HepG2 (cell line): ENCODE results near the gene SH2D3A. TPM values are rescaled to one million over a fixed set of nuclear protein-coding genes. Genes with fewer than 3 reads are reported as not detected.

Experiments
- HNRNPL ChIP-seq: fragments of 200-400 bp; formaldehyde crosslinking; IDR thresholded peaks from 2 replicates; pipeline ENCODE4 v1.6.1; 2017; ENCODE audit warnings: mild to moderate bottlenecking, low read depth, low read length
- KMT2B ChIP-seq: IDR thresholded peaks from 2 replicates; pipeline ENCODE4 v1.6.1; 2016; ENCODE audit warnings: missing genetic modification reagents, missing compliant biosample characterization
- MAFK ChIP-seq, 2 experiments: IDR thresholded peaks in 1 of 2; conservative IDR thresholded peaks in 1 of 2; 2 replicates each; pipeline ENCODE4 v1.6.1; 2011; ENCODE audit warnings: improper control_type of control experiment in 2 of 2, low read length in 2 of 2
- SKI ChIP-seq: fragments of 450-650 bp; IDR thresholded peaks from one replicate; pipeline ENCODE4 v1.6.1; 2018; ENCODE audit warnings: mild to moderate bottlenecking; ENCODE audit not compliant: partially characterized antibody
- SRY ChIP-seq: sonication (generic); formaldehyde crosslinking; IDR thresholded peaks from 2 replicates; pipeline ENCODE4 v1.8.0; 2022; ENCODE audit warnings: mild to moderate bottlenecking, missing genetic modification reagents
- ZNF484 ChIP-seq: sonication (generic); formaldehyde crosslinking; IDR thresholded peaks from 2 replicates; pipeline ENCODE4 v1.5.1; 2020; ENCODE audit warnings: mild to moderate bottlenecking, low read depth, missing genetic modification reagents, borderline replicate concordance
- ZNF672 ChIP-seq: sonication (generic); formaldehyde crosslinking; IDR thresholded peaks from 2 replicates; pipeline ENCODE4 v1.8.1; 2022; ENCODE audit warnings: missing genetic modification reagents
- ZNF784 ChIP-seq: sonication (generic); formaldehyde crosslinking; IDR thresholded peaks from 2 replicates; pipeline ENCODE4 v1.5.1; 2020; ENCODE audit warnings: missing genetic modification reagents, mild to moderate bottlenecking, borderline replicate concordance
- ZNF790 ChIP-seq: sonication (generic); formaldehyde crosslinking; IDR thresholded peaks from 2 replicates; pipeline ENCODE4 v1.8.0; 2022; ENCODE audit warnings: missing genetic modification reagents, mild to moderate bottlenecking, borderline replicate concordance
- ZNF839 ChIP-seq: sonication (generic); formaldehyde crosslinking; IDR thresholded peaks from 2 replicates; pipeline ENCODE4 v1.4.0; 2020; ENCODE audit warnings: missing genetic modification reagents, mild to moderate bottlenecking, borderline replicate concordance
- polyA plus RNA-seq, 8 experiments: library from polyadenylated mRNA; depleted of rRNA in 3 of 8; stranded (reverse) in 7 of 8; unstranded in 1 of 8; fragments of >200 nt; fragmentation: Illumina TruSeq in 4 of 8; extraction: Trizol in 4 of 8; gene quantifications; 2 replicates each; pipeline versions ENCODE4 v1.2.1 to v1.2.3, GENCODE V29; 2011 to 2016; ENCODE audit warnings: low read depth in 4 of 8, missing spikeins in 1 of 8, mixed read lengths in 1 of 8; ENCODE audit not compliant: insufficient read depth in 1 of 8
- total RNA-seq, 5 experiments: library from RNA; depleted of rRNA; stranded (reverse); fragments of >200 nt; fragmentation: Illumina TruSeq; extraction: Trizol; gene quantifications; 2 replicates each; pipeline ENCODE4 v1.2.3, GENCODE V29; 2016; ENCODE audit warnings: low read depth in 1 of 5
- TF ChIP-seq, protein P1 (sequence below): sonication (generic); formaldehyde crosslinking; conservative IDR thresholded peaks from 2 replicates; pipeline ENCODE4 v1.4.0; 2020; ENCODE audit warnings: mild to moderate bottlenecking, missing genetic modification reagents, moderate library complexity
- TF ChIP-seq, protein P2 (sequence below), 2 experiments: fragments of 450-650 bp in 1 of 2; sonication (generic) in 1 of 2; formaldehyde crosslinking in 1 of 2; IDR thresholded peaks; 2 replicates each; pipeline versions ENCODE4 v1.6.1 to v1.8.0; 2016 to 2022; ENCODE audit warnings: antibody characterized with exemption in 1 of 2, mild to moderate bottlenecking in 1 of 2, missing genetic modification reagents in 1 of 2

The SH2D3A gene
- total and polyA plus RNA-seq, 2 of the 13 experiments (the other 11 are each of a cell fraction or from before 2014, with no cell fraction given) = 1.0 to 2.2 TPM

- no peak for TF ChIP-seq ZNF839
- TF ChIP-seq MAFK (conservative IDR thresholded peaks at IDR 0.05 in 1 of 2, IDR thresholded peaks at IDR 0.05 in 1 of 2; ENCODE audit: low read length in 2 of 2) = no peak
- TF ChIP-seq SRY (CRISPR knock-in tag) = no peak; the same call in none of the 2 replicates
- TF ChIP-seq, protein P1, sequence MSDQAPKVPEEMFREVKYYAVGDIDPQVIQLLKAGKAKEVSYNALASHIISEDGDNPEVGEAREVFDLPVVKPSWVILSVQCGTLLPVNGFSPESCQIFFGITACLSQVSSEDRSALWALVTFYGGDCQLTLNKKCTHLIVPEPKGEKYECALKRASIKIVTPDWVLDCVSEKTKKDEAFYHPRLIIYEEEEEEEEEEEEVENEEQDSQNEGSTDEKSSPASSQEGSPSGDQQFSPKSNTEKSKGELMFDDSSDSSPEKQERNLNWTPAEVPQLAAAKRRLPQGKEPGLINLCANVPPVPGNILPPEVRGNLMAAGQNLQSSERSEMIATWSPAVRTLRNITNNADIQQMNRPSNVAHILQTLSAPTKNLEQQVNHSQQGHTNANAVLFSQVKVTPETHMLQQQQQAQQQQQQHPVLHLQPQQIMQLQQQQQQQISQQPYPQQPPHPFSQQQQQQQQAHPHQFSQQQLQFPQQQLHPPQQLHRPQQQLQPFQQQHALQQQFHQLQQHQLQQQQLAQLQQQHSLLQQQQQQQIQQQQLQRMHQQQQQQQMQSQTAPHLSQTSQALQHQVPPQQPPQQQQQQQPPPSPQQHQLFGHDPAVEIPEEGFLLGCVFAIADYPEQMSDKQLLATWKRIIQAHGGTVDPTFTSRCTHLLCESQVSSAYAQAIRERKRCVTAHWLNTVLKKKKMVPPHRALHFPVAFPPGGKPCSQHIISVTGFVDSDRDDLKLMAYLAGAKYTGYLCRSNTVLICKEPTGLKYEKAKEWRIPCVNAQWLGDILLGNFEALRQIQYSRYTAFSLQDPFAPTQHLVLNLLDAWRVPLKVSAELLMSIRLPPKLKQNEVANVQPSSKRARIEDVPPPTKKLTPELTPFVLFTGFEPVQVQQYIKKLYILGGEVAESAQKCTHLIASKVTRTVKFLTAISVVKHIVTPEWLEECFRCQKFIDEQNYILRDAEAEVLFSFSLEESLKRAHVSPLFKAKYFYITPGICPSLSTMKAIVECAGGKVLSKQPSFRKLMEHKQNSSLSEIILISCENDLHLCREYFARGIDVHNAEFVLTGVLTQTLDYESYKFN (CRISPR knock-in tag) = peak; percentile 51; the same call in 1 of the 2 replicates
- no peak for TF ChIP-seq KMT2B (CRISPR knock-in tag)
- TF ChIP-seq ZNF672 (CRISPR knock-in tag) = no peak
- TF ChIP-seq ZNF784 (CRISPR knock-in tag) = peak; percentile 91
- TF ChIP-seq ZNF790 (CRISPR knock-in tag) = no peak
- TF ChIP-seq ZNF484 (CRISPR knock-in tag) = no peak
- TF ChIP-seq, protein P2, sequence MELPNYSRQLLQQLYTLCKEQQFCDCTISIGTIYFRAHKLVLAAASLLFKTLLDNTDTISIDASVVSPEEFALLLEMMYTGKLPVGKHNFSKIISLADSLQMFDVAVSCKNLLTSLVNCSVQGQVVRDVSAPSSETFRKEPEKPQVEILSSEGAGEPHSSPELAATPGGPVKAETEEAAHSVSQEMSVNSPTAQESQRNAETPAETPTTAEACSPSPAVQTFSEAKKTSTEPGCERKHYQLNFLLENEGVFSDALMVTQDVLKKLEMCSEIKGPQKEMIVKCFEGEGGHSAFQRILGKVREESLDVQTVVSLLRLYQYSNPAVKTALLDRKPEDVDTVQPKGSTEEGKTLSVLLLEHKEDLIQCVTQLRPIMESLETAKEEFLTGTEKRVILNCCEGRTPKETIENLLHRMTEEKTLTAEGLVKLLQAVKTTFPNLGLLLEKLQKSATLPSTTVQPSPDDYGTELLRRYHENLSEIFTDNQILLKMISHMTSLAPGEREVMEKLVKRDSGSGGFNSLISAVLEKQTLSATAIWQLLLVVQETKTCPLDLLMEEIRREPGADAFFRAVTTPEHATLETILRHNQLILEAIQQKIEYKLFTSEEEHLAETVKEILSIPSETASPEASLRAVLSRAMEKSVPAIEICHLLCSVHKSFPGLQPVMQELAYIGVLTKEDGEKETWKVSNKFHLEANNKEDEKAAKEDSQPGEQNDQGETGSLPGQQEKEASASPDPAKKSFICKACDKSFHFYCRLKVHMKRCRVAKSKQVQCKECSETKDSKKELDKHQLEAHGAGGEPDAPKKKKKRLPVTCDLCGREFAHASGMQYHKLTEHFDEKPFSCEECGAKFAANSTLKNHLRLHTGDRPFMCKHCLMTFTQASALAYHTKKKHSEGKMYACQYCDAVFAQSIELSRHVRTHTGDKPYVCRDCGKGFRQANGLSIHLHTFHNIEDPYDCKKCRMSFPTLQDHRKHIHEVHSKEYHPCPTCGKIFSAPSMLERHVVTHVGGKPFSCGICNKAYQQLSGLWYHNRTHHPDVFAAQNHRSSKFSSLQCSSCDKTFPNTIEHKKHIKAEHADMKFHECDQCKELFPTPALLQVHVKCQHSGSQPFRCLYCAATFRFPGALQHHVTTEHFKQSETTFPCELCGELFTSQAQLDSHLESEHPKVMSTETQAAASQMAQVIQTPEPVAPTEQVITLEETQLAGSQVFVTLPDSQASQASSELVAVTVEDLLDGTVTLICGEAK (IDR thresholded peaks at IDR 0.05) = no peak
- TF ChIP-seq, protein P2 (CRISPR knock-in tag; IDR thresholded peaks at IDR 0.05) = no peak
- peak; percentile 22 for TF ChIP-seq SKI
- TF ChIP-seq HNRNPL = peak; percentile 85
Measured at GRCh38 chr19:6753178-6754031, 13.8 kb downstream of the SH2D3A start (continued).
